Activated CD8-positive, alpha-beta memory T cell treated with anti-CD3 and anti-CD28 coated beads, Interleukin-2, amount 10 ng/mL, durations not matched to agents 7 days and 5 days (primary cell): ENCODE data around the gene WWP2. TPM values are rescaled to one million over a fixed set of nuclear protein-coding genes. Genes with fewer than 3 reads are reported as not detected.
"Not testable (repeated sequence)": the region's sequence is repeated elsewhere in the genome, so short reads cannot be mapped to it uniquely, and the experiment has no call there.

ENCODE experiments used
- ATAC-seq: fragments of 150-1000 bp; cut with Tn5 transposase; one replicate; pipeline ENCODE4 v1.10.0; 2021; ENCODE audit warnings: moderate library complexity
- CTCF ChIA-PET: fragments of 350-600 bp; sonication (Branson Sonifier 250); formaldehyde crosslinking; loops from one replicate; lab custom pipeline; 2021; ENCODE audit warnings: antibody characterized with exemption; lab: Charles Lee
- DNase-seq: peaks from one replicate; pipeline ENCODE4 v3.0.0-alpha.2; 2020
- H3K27ac Mint-ChIP-seq: one replicate; pipeline ENCODE4 v1.8.0; 2021; ENCODE audit warnings: mild to moderate bottlenecking, mixed read lengths
- H3K27me3 Mint-ChIP-seq: one replicate; pipeline ENCODE4 v1.8.0; 2021; ENCODE audit warnings: mixed read lengths
- H3K36me3 Mint-ChIP-seq: one replicate; pipeline ENCODE4 v1.8.0; 2021; ENCODE audit warnings: mild to moderate bottlenecking, mixed read lengths
- H3K4me1 Mint-ChIP-seq: one replicate; pipeline ENCODE4 v1.8.0; 2021; ENCODE audit warnings: mixed read lengths
- H3K4me3 Mint-ChIP-seq: one replicate; pipeline ENCODE4 v1.8.0; 2021; ENCODE audit warnings: mild to moderate bottlenecking, moderate library complexity, mixed read lengths
- H3K9me3 Mint-ChIP-seq: one replicate; pipeline ENCODE4 v1.8.0; 2022; ENCODE audit warnings: low read depth, mixed read lengths
- total RNA-seq, 2 experiments: library from RNA; stranded (reverse); gene quantifications; one replicate each; pipeline ENCODE4 v1.2.3, GENCODE V29; 2021

Gene WWP2
- total RNA-seq, 2 experiments from 2014 or later = 56.8 to 58.8 TPM

DNA sequence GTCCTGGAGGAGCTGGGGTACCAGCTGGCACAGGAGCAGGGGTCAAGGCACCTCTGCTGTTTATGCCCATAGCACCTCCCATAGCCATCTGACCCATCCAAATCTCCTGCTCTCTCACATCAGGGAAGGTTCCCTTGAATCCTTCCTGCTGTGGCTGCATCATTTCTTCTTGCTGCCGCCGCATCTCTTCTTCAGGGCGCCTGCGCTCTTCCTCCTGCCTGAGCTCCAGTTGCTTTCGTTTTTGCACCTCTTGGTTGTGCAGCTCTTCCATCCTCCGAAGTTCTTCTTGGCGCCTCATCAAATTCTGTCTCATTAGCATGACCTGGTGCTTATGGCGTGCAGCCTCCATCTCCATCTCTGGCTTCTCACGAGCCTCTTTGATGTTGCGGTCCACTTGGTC lies 5.4 kb upstream of the WWP2 start:
- CTCF ChIA-PET = interaction anchor here (5.6 kb wide), 1 partner anchor 31 kb away, joined by 84 read pairs; the partner anchor contains the start of gene NQO1
- no peak for ATAC-seq

DNA sequence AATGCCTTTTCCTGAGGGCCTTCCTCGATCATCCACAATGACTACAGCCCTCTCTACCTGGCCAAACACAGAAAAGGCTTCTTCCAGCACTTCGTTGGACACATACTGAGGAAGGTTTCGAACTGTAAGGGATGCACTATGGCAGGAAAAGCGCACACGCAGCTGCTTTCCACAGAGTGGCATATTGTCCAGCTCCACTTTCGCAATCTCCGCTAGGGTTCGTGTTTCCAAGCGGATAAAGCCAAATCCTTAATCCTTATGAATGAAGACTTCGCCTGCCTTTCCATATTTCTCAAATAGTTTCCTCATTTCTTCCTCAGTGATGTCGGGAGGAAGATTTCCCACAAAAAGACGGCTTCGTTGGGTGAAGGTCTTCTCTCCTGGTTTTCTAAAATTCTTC lies 4.8 kb upstream of the WWP2 start:
- ATAC-seq, H3K36me3 Mint-ChIP-seq, DNase-seq, H3K27me3 Mint-ChIP-seq, H3K9me3 Mint-ChIP-seq, H3K4me3 Mint-ChIP-seq, H3K27ac Mint-ChIP-seq: not testable (repeated sequence)
- CTCF ChIA-PET = interaction anchor here (5.6 kb wide), 1 partner anchor 32 kb away, joined by 84 read pairs; the partner anchor contains the start of gene NQO1
- H3K4me1 Mint-ChIP-seq = peaks cover 28% of the 10 kb centered on the region

More for the DNA sequence above, 5.4 kb upstream of the WWP2 start:
- no peaks in the 10 kb centered on the region for H3K9me3 Mint-ChIP-seq
- H3K36me3 Mint-ChIP-seq = peaks cover 13% of the 10 kb centered on the region
- peaks cover 32% of the 10 kb centered on the region for H3K4me1 Mint-ChIP-seq
- no peak for DNase-seq
- H3K4me3 Mint-ChIP-seq = peak overlapping the region; percentile 30
- H3K27ac Mint-ChIP-seq = no peak overlapping the region
- no peaks in the 10 kb centered on the region for H3K27me3 Mint-ChIP-seq

- peaks cover 4% of the 10 kb centered on the region for H3K36me3 Mint-ChIP-seq
- CTCF ChIA-PET = interaction anchor here (0.9 to 1.2 kb wide), 5 partner anchors 9 to 363 kb away, joined by 3 to 9 read pairs (median 4); partner anchors contain the start of gene NOB1
Observed at GRCh38 chr16:69762814-69763598, 874 bp downstream of the WWP2 start.

GRCh38 chr16:69763599-69763942 lies 1.4 kb downstream of the WWP2 start:
- CTCF ChIA-PET = interaction anchor here (0.9 to 1.2 kb wide), 4 partner anchors 9 to 55 kb away, joined by 3 to 9 read pairs (median 4); partner anchors contain the start of gene NOB1
- ATAC-seq (no peak), DNase-seq (no peak)
- H3K4me1 Mint-ChIP-seq = peaks cover 31% of the 10 kb centered on the region
- no peaks in the 10 kb centered on the region for H3K27me3 Mint-ChIP-seq
- H3K36me3 Mint-ChIP-seq = peaks cover 4% of the 10 kb centered on the region
- no peaks in the 10 kb centered on the region for H3K9me3 Mint-ChIP-seq
- peak overlapping the region; percentile 93 for H3K4me3 Mint-ChIP-seq
- peak overlapping the region; percentile 94 for H3K27ac Mint-ChIP-seq

More at GRCh38 chr16:69762814-69763598, 874 bp downstream of the WWP2 start:
- Mint-ChIP-seq H3K4me3 (peak overlapping the region; percentile 93), H3K27ac (peak overlapping the region; percentile 94), H3K27me3 (no peaks in the 10 kb centered on the region), H3K9me3 (no peaks in the 10 kb centered on the region), H3K4me1 (peaks cover 31% of the 10 kb centered on the region)
- DNase-seq (peak; percentile 48), ATAC-seq (peak; percentile 21)

DNA sequence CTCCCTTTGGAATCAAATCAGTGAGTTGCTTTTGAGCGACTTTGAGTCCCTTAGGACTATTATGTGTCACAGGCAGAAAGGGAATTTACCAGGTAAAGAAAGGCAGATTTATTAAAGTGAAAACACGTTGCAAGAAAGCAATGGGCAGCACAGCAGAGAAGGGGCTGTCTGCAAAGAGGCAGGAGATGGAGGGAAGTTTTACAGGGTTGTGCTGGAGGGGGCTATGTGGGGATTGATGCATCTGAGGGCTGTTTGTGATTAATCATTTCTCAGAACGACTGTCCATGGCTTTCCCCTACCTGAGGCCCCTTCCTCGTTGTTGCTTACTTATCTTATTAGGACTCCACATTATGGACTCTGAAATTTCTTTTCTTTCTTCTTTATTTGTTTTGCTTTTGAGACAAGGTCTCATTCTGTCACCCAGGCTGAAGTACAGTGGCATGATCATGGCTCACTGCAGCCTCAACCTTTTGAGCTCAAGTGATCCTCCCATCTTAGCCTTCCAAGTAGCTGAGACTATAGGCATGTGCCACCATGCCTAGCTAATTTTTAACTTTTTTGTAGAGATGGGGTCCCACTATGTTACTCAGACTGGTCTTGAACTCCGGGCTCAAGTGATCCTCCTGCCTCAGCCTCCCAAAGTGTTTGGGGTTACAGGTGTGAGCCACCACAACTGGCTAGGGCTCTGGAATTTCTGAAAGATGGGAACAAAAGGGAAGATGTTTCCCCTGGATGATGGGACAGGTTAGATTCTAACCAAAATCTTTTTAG lies 5.5 kb downstream of the WWP2 start:
- H3K9me3 Mint-ChIP-seq = no peaks in the 10 kb centered on the region
- CTCF ChIA-PET = interaction anchor here (1.5 to 1.9 kb wide), 2 partner anchors 13 to 163 kb away, joined by 5 to 6 read pairs; partner anchors contain the start of gene NOB1
- no peak overlapping the region for H3K4me3 Mint-ChIP-seq
- no peak for ATAC-seq
- DNase-seq = no peak
- peaks cover 30% of the 10 kb centered on the region for H3K4me1 Mint-ChIP-seq
- peaks cover 3% of the 10 kb centered on the region for H3K36me3 Mint-ChIP-seq
- no peak overlapping the region for H3K27ac Mint-ChIP-seq
- H3K27me3 Mint-ChIP-seq = no peaks in the 10 kb centered on the region

GRCh38 chr16:69768666-69769065 lies 6.5 kb downstream of the WWP2 start:
- Mint-ChIP-seq H3K9me3 (no peaks in the 10 kb centered on the region), H3K36me3 (peaks cover 2% of the 10 kb centered on the region), H3K4me1 (peaks cover 27% of the 10 kb centered on the region), H3K4me3 (no peak overlapping the region), H3K27me3 (no peaks in the 10 kb centered on the region), H3K27ac (no peak overlapping the region)
- CTCF ChIA-PET = interaction anchor here (1.3 to 1.9 kb wide), 2 partner anchors 26 to 162 kb away, joined by 3 to 5 read pairs; no protein-coding TSS in a partner anchor
- ATAC-seq (no peak), DNase-seq (no peak)

- Mint-ChIP-seq H3K9me3 (no peaks in the 10 kb centered on the region), H3K36me3 (peaks cover 4% of the 10 kb centered on the region), H3K27ac (no peak overlapping the region), H3K4me1 (peaks cover 24% of the 10 kb centered on the region), H3K27me3 (no peaks in the 10 kb centered on the region), H3K4me3 (no peak overlapping the region)
- CTCF ChIA-PET = interaction anchor here (0.9 to 1.9 kb wide), 3 partner anchors 11 to 161 kb away, joined by 3 to 5 read pairs (median 3); no protein-coding TSS in a partner anchor
- no peak for DNase-seq
- no peak for ATAC-seq
Observed at GRCh38 chr16:69769404-69769803, 7.3 kb downstream of the WWP2 start.

GRCh38 chr16:69771651-69771967 lies 9.5 kb downstream of the WWP2 start:
- Mint-ChIP-seq H3K4me1 (peaks cover 27% of the 10 kb centered on the region), H3K36me3 (peaks cover 17% of the 10 kb centered on the region), H3K27ac (no peak overlapping the region), H3K27me3 (no peaks in the 10 kb centered on the region), H3K9me3 (peaks cover 7% of the 10 kb centered on the region), H3K4me3 (no peak overlapping the region)
- ATAC-seq (no peak), DNase-seq (no peak)
- CTCF ChIA-PET = interaction anchor here (1.5 kb wide), 1 partner anchor 9 kb away, joined by 4 read pairs; no protein-coding TSS in a partner anchor

- Mint-ChIP-seq H3K4me3 (no peak overlapping the region), H3K27me3 (no peaks in the 10 kb centered on the region), H3K36me3 (peaks cover 22% of the 10 kb centered on the region), H3K9me3 (peaks cover 7% of the 10 kb centered on the region), H3K27ac (no peak overlapping the region), H3K4me1 (peaks cover 21% of the 10 kb centered on the region)
- ATAC-seq (no peak), DNase-seq (no peak)
- CTCF ChIA-PET = no interaction called here
Observed at GRCh38 chr16:69773260-69773947, 11.3 kb downstream of the WWP2 start.

- peaks cover 22% of the 10 kb centered on the region for H3K36me3 Mint-ChIP-seq
- H3K27ac Mint-ChIP-seq = no peak overlapping the region
- H3K4me1 Mint-ChIP-seq = peaks cover 21% of the 10 kb centered on the region
- peaks cover 7% of the 10 kb centered on the region for H3K9me3 Mint-ChIP-seq
- CTCF ChIA-PET = interaction anchor here (1.4 kb wide), 1 partner anchor 21 kb away, joined by 3 read pairs; the partner anchor contains the start of gene NOB1
- no peak overlapping the region for H3K4me3 Mint-ChIP-seq
- no peak for DNase-seq
- ATAC-seq = no peak
- H3K27me3 Mint-ChIP-seq = no peaks in the 10 kb centered on the region
Observed at GRCh38 chr16:69775563-69775962, 13.4 kb downstream of the WWP2 start.

- Mint-ChIP-seq H3K27me3 (no peaks in the 10 kb centered on the region), H3K27ac (no peak overlapping the region), H3K4me3 (no peak overlapping the region), H3K36me3 (peaks cover 25% of the 10 kb centered on the region), H3K9me3 (peaks cover 7% of the 10 kb centered on the region), H3K4me1 (peaks cover 16% of the 10 kb centered on the region)
- ATAC-seq (no peak), DNase-seq (no peak)
- CTCF ChIA-PET = no interaction called here
Observed at GRCh38 chr16:69779724-69780123, 17.6 kb downstream of the WWP2 start.

GRCh38 chr16:69781118-69781517 lies 19.0 kb downstream of the WWP2 start:
- H3K4me3 Mint-ChIP-seq = no peak overlapping the region
- H3K27ac Mint-ChIP-seq = peak overlapping the region; percentile 12
- H3K27me3 Mint-ChIP-seq = no peaks in the 10 kb centered on the region
- H3K9me3 Mint-ChIP-seq = no peaks in the 10 kb centered on the region
- H3K4me1 Mint-ChIP-seq = peaks cover 5% of the 10 kb centered on the region
- peaks cover 12% of the 10 kb centered on the region for H3K36me3 Mint-ChIP-seq
- DNase-seq (no peak), ATAC-seq (no peak)
- CTCF ChIA-PET = no interaction called here

- Mint-ChIP-seq H3K36me3 (peaks cover 17% of the 10 kb centered on the region), H3K27ac (no peak overlapping the region), H3K9me3 (no peaks in the 10 kb centered on the region), H3K4me3 (no peak overlapping the region), H3K27me3 (no peaks in the 10 kb centered on the region), H3K4me1 (peaks cover 5% of the 10 kb centered on the region)
- ATAC-seq = no peak
- CTCF ChIA-PET = interaction anchor here (0.7 to 1.5 kb wide), 2 partner anchors 13 to 376 kb away, joined by 3 to 4 read pairs; no protein-coding TSS in a partner anchor
- no peak for DNase-seq
Observed at GRCh38 chr16:69784586-69784985, 22.5 kb downstream of the WWP2 start.
